ENCODE results near the gene SCARB1. TPM values are rescaled to one million over a fixed set of nuclear protein-coding genes. Genes with fewer than 3 reads are reported as not detected.

Gene SCARB1
- total and polyA plus RNA-seq, 2 of the 13 experiments (the other 11 are each of a cell fraction or from before 2014, with no cell fraction given): 63.4 to 160 TPM

GRCh38 chr12:124852329-124852831 is 11.3 kb downstream of the SCARB1 start (continued):
- TF ChIP-seq ZNF619 (CRISPR knock-in tag; IDR thresholded peaks at IDR 0.05) (no peak; the same call in 1 of the 2 replicates), ZNF143 (CRISPR knock-in tag; IDR thresholded peaks at IDR 0.05) (no peak; the same call in 1 of the 2 replicates), E2F1 (CRISPR knock-in tag; IDR thresholded peaks at IDR 0.05) (no peak), ZNF232 (CRISPR knock-in tag; IDR thresholded peaks at IDR 0.05; ENCODE audit: borderline replicate concordance) (no peak), MAFF (IDR thresholded peaks at IDR 0.05; ENCODE audit: low read depth, low read length) (no peak), MIER2 (CRISPR knock-in tag; IDR thresholded peaks at IDR 0.05) (no peak; the same call in 1 of the 2 replicates), ZNF616 (CRISPR knock-in tag; IDR thresholded peaks at IDR 0.05; ENCODE audit: low read depth) (no peak), ZNF607 (CRISPR knock-in tag; IDR thresholded peaks at IDR 0.05; ENCODE audit: borderline replicate concordance) (no peak), SAFB2 (CRISPR knock-in tag; IDR thresholded peaks at IDR 0.05; ENCODE audit: borderline replicate concordance, low read depth) (peak; percentile 44; the same call in 1 of the 2 replicates), AKNA (CRISPR knock-in tag; IDR thresholded peaks at IDR 0.05; ENCODE audit: borderline replicate concordance) (no peak), SIX4 (CRISPR knock-in tag; IDR thresholded peaks at IDR 0.05) (no peak), GLI4 (CRISPR knock-in tag; IDR thresholded peaks at IDR 0.05; ENCODE audit: borderline replicate concordance) (no peak), ZNF451 (CRISPR knock-in tag; IDR thresholded peaks at IDR 0.05) (no peak; the same call in 1 of the 2 replicates), ZFAT (CRISPR knock-in tag; conservative IDR thresholded peaks at IDR 0.05) (no peak), ZFP62 (CRISPR knock-in tag; IDR thresholded peaks at IDR 0.05) (no peak), TOPORS (CRISPR knock-in tag; IDR thresholded peaks at IDR 0.05) (no peak), KDM5A (IDR thresholded peaks at IDR 0.05; ENCODE audit: borderline replicate concordance, low read length) (no peak), CHD2 (IDR thresholded peaks at IDR 0.05; ENCODE audit: low read depth, low read length) (no peak), GTF2F1 (IDR thresholded peaks at IDR 0.05; ENCODE audit: low read length) (no peak), AFF4 (CRISPR knock-in tag; IDR thresholded peaks at IDR 0.05) (no peak), E2F5 (CRISPR knock-in tag; conservative IDR thresholded peaks at IDR 0.05) (no peak)
